ENCODE data around the gene AASDH.

The AASDH gene

GRCh38 chr4:56314207-56314915, 72.9 kb downstream of the AASDH start:
- DNase-seq: no peak

DNA sequence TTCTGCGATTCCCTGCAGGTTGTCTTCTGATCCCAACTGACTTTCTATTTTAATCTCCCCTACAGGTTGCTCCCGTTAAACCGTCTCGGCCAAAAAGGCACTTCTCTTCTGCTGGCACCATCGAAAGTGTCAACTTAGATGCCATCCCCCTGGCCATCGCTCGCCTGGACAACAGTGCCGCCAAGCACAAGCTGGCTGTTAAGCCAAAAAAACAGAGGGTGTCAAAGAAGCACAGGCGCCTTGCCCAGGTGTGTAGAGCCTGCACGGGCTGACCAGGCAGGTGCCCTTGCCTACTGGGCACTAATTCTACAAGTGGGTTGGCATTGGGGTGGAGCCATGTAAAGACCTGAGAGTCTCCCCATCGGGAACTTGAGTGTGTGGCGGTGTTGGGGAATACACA, 74.2 kb downstream of the AASDH start:
- DNase-seq: no peak

DNA sequence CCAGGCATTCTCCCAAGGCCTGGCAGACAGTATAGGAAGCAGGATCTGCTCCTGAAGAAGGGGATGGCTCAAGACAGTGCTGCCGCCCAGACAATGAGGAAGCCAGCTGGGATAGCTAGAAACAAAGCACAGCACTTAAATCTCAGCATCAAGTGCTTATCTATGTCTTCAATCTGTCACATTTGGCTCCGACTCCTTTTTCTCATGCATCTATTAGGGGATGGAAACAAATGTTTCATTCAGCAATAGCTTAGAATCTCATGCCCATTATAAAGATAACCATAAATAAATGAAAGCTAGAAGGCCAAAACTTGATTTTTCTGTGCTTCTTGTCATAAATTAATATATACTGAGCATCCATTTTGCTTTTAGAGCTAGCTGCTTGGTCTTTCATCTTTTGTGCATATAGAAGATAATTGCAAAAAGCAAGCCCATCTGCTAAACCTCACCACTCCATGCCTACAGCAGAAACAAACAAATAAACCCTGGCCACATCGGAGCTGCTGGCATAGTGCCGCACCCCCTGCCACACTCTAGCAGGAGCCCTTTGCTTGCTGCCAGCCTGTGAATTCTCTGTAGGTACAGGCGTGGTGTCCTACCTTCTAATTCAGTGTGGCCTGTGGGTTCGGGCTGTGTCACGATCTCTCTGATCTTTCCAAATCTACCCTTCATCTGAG, 75.9 kb downstream of the AASDH start:
- DNase-seq: no peak

DNA sequence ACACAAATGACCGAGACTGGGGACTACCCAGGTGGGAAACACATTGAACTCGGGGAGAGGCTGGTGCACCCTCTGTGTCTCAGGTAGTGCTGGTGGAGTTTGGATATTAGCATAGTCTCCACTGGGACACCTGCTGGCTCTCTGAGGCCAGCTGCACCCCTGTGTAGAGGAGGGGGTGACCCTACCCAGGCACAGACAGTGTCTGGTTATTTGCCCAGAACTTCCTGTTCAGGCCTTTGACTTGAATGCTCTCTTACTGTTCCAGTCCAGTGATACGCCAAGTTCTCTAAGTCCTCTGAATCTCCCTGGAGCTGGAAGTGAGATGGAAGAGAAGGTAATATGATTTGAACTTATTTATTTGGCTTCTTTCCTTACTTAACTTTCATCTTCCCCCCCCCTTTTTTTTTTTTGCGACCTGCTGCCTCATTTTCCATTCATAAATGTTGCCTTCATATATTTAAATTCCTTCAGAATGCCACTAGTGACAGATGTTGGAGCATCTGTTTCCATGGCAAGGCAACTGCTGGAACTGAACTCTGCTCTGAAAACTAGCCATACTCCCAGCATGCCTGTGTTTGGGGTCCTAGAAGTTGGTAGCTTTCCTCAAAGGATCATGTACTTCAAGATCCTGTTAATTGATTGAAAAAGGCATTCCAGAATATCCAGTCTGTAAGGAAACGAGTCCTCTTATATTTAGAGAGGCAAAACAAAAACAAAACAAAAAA, 76.7 kb downstream of the AASDH start:
- DNase-seq: no peak

GRCh38 chr4:56308384-56308783, 78.9 kb downstream of the AASDH start:
- no peak for DNase-seq

GRCh38 chr4:56307423-56307822, 79.9 kb downstream of the AASDH start:
- DNase-seq: no peak

DNA sequence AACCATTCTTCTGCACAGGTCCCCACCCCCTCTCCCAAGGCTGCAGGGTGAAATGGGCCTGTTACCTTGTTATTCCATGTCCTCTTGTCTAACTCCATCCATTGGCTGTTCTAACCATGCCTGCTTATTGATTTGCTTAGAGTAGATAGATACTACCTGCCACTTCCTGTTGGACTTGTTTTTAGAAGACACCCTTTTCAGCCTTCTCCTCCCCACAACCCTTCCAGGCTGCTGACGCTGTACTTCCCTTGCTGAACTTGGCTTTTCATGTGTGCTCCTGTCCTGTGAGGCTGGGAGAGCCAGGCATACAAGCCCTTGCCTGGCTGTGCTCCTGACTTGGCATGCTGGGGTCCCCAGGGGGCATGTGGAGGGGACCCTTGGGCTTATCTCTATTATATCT, 81.9 kb downstream of the AASDH start:
- no peak for DNase-seq

- no peak for DNase-seq
Measured at GRCh38 chr4:56303921-56304320, 83.4 kb downstream of the AASDH start.

DNA sequence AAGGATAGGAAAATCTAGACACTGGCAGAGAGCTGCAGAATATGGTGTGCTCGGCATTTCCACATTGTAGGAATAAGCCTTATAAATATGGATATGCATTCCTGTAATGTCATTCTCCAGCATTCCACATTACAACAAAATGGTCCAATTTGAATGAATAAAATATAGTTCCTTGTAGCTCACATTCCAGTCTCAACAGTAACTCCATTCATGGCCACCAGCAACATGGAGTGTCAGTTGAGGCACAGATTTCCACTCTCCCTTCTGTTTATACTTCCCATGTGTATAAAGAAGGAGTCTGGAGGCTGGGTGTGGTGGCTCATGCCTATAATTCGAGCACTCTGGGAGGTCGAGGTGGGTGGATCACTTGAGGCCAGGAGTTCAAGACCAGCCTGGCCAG, 84.5 kb downstream of the AASDH start:
- DNase-seq: no peak

- no peak for DNase-seq
Measured at GRCh38 chr4:56301997-56302496, 85.2 kb downstream of the AASDH start.

- DNase-seq: peak; percentile 63
Measured at GRCh38 chr4:56301181-56301996, 85.9 kb downstream of the AASDH start.

GRCh38 chr4:56298236-56298635, 89.1 kb downstream of the AASDH start:
- DNase-seq: no peak

GRCh38 chr4:56297776-56298175, 89.5 kb downstream of the AASDH start:
- no peak for DNase-seq

GRCh38 chr4:56296526-56296925, 90.8 kb downstream of the AASDH start:
- DNase-seq: no peak

- no peak for DNase-seq
Measured at GRCh38 chr4:56293121-56293520, 94.2 kb downstream of the AASDH start.

- no peak for DNase-seq
Measured at GRCh38 chr4:56289934-56290333, 97.4 kb downstream of the AASDH start.

- no peak for DNase-seq
Measured at GRCh38 chr4:56288663-56289062, 98.6 kb downstream of the AASDH start.
